GM19099 (cell line): ENCODE results near the gene ABCB4.

Experiments
- POLR2A ChIP-seq: IDR thresholded peaks from 3 replicates; pipeline ENCODE4 v1.6.1; 2011; ENCODE audit warnings: low read depth; ENCODE audit not compliant: insufficient read length; ENCODE audit errors: extremely low read depth

ABCB4 gene

DNA sequence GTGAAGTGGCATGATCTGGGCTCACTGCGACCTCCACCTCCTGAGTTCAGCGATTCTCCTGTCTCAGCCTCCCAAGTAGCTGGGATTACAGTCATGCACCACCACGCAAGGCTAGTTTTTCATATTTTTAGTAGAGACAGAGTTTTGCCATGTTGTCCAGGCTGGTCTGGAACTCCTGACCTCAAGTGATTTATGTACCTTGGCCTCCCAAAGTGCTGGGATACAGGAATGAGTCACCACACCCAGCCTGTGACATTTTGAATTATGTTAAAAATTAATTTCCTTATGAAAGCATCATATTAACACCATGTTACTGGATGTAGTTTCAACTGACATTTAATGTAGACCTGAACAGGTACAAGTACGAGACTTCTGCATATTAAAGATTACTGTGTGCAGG, 24.3 kb downstream of the ABCB4 start:
- TF ChIP-seq POLR2A, result no peak

DNA sequence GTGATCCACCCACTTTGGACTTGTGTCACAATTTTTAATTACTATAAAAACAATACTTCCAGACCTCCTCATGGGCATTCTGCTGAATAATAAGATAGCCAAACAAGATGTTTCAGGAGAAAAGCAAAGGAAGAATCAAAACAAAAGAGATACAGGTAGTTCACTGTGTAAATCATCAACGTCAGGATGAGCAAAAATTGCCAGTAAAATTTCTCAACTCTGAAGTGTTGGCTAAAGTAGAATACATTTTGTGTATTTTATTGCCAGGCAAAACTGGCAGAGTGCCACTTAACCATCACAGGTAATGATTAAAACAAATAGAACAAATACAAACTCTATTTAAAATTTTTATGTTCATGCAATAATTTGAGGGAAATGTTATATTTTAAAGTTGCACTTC, 24.8 kb downstream of the ABCB4 start:
- no peak for TF ChIP-seq POLR2A

DNA sequence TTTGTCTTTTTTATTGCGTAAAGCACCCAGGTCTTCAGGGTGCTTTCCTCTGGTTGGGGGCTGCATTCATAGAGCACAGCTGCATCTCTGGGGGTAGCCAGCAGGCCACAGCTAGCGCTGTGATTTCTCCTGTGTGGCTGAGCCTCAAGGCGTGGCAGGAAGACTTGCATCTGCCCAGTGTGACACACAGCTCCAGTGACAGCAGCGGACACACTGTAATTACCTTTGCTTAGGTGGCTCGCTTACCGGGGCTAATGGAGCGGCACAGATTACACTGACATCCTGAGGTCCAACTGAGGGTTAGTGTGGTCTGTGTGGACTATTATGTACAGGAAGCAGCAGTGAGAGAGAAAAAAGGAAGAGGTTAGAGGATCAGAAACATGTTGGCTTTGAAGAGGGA, 27.1 kb downstream of the ABCB4 start:
- no peak for TF ChIP-seq POLR2A

DNA sequence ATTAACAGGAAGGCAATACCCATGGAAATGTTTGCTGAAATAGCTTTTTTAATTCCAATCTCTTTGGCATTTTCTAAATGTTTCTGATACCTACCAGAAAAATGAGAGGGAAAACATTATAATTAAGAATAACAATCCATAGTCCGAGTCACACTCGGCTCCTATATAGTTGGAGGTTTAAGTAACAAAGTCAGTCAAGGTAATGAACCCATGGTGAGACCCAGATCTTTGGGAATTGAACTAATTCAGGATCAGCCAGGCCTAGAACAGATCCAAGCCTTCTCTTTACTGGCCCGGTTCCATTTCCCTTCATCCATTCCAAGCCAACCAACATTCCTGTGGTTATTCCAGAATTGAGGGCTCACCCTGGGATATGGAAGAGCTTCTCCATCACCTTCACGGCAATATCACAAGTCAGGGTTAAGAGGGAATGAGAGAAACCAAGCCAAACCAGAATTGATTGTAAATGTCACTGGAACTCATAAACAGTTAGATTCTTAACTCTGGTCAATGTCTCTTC, 28.3 kb downstream of the ABCB4 start:
- TF ChIP-seq POLR2A, result no peak

DNA sequence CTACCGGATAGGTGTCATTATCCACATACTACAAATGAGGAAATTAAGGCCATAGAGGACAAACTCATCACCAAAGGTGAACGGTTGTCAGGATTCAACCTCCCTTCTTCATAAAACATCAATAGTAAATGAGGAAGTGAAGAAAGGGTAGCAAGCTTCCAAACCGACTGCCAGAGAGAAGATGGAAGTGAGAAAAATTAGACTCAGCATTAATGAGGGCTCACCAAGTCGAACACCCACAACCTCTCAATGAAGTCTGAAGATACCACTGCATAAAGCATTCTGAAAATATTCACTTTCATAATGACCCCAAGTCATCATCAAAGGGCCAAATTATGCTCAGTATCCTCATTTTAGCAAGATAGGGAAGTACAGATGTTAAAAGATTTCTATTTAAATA, 29.6 kb downstream of the ABCB4 start:
- no peak for TF ChIP-seq POLR2A

DNA sequence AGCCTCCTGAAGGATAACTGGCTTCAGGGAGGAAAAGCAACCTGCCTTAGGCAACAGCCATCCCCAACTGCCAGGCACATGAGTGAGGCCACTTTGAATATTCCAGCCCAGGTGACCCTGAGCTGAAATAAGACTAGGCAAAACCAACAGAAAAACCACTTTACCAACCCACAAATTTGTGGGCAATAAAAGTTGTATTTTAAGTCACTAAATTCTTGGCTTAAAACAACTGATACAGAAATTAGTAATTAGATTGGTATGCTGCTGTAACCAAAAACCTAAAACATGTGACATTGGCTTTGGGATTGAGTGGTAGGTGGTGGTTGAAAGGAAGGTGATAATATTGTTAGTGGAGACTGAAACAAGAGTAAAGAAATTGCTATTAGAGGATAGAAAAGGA, 39.9 kb downstream of the ABCB4 start:
- no peak for TF ChIP-seq POLR2A

DNA sequence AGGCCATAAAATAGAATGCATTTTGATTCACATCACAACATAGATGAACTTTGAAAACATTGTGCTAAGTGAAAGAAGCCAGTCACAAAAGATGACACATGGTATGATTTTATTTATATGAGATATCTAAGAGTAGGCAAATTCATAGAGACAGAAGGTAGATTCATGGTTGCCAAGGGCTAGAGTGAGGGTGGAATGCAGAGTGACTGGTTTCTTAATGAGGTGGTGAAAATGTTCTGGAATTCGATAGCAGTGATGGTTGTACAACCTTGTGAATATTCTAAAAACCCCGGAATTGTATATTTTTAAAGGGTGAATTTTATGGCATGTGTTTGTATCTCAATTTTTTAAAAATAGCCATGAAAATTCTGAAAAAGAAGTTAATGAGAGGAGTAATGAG, 42.9 kb downstream of the ABCB4 start:
- no peak for TF ChIP-seq POLR2A

DNA sequence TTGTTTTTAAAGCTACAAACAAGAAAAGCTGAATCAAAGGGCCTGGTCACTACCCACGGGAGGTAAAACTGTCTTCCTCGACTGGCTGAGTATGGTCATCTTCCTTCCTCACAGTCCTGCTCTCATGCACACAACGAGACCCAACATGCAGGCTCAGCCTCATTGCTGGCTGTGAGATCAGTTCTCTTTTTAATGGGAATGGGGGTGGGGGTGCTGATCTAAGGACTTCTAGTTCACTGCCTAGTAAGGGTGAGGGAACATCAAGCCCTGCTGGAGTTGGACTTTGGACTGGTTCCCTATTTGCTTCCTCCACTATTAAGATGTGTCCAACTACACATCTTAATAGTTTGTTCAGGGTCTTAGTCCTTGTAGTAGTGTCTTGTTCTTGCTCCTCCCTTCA, 48.2 kb downstream of the ABCB4 start:
- no peak for TF ChIP-seq POLR2A

DNA sequence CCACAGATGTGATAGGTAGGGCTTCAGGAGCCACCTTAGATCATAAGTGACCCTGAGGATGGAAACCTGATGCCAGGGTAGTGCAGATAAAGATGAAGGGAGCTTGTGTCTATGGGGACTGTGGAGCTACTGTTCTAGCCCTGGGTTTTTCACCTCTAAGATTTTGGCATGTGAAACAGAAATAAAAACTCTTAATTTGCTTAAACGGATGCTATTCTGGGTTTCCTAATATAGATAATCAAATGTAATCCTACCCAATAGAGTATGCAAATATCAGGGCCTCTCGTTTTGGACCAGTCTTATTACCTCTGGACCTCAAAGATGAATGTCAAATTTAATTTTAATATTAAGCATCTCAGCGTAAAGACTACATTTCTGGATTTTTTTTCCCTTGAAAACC, 49.3 kb downstream of the ABCB4 start:
- TF ChIP-seq POLR2A, result no peak

DNA sequence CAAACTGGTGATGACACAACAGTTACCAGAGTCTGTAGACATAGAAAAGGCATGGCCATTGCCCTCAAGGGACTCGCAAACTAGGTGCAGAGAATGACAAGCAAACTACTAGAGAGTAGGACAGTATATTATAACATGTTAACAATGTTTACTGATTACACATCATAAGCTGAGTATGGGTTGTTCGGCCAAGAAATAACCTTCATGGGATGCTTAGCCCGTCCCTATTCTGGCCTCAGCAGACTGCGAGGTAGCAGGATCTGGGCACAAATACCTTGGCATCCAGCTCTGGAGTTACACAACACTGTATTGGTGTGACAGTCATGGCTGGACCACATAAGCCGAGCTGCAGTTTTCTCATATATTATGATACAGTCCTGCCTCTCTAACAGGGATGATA, 51.4 kb downstream of the ABCB4 start:
- TF ChIP-seq POLR2A, result no peak

DNA sequence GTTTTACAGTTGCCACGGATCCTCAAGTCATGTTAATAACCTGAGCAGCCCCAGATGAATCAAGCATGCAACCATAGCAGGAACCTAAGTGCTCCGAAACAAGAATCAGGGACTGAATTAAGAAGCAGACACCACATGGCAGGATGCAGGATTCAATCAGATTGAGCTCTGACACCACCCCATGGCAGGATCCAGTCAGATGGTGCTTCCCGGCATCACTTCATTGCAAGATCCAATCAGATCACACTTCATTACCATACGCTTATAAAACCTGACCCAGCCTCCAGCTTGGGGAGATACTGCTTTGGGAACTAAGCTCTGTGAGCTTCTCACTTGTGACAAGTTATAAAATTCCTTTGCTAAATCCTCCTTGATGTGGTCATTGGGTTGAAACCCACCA, 55.3 kb downstream of the ABCB4 start:
- no peak for TF ChIP-seq POLR2A

DNA sequence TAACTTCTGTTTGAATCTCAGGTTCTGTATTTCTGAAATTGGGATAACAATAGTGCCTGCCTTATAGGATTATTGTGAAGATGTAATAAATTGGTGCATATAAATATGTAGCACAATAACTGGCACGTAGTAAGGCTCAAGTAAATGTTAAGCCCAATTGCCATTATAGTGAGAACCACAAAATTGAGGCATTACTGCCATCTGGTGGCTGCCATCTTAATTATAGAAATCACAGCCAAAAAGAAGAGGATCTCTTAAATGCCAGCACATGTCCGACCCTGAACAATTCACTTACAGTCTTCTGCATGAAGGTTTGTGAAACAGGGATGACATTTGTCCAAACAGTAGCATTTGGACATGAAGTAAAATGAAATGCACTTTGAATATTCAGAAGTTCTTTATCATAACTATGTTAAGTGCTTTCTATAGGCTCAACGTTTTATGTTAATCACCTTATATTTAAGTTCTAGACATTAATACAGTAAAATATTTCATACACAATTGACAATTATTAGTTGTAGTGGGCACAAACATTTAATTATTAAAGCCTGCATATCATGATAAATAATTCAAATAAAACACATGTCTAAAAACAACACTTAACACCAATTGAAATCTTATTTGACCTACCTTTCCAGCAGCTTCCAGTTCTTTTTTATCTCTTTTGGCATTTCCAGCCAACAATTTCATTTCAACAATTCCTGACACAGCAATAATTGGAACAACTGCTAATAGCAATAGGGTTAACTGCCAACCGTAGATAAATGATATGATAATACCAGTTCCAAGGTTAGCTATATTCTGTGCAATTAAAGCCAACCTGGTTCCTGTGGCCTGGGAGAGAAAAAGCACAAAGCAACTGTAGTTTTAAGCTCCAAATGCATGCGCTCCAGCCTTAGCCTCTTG, 58.5 kb downstream of the ABCB4 start:
- TF ChIP-seq POLR2A, result no peak

DNA sequence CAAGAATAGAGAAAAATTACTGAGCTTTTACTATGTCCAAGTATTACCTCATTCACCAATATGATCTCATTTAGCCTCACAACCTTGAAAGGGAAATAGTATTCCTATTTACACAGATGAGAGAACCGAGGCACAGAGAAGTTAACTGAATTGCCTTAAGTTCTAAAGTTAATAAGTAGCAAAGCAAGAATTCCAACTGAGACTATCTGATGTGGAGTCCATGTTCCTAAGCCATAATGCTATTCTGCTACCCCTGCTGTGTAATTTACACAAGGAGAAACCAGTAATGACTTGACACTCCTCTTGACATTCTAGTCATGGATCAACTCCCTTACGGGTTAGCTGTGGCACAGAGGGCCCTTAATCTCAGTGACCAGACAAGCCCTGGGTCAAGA, 60.7 kb downstream of the ABCB4 start:
- TF ChIP-seq POLR2A, result no peak

DNA sequence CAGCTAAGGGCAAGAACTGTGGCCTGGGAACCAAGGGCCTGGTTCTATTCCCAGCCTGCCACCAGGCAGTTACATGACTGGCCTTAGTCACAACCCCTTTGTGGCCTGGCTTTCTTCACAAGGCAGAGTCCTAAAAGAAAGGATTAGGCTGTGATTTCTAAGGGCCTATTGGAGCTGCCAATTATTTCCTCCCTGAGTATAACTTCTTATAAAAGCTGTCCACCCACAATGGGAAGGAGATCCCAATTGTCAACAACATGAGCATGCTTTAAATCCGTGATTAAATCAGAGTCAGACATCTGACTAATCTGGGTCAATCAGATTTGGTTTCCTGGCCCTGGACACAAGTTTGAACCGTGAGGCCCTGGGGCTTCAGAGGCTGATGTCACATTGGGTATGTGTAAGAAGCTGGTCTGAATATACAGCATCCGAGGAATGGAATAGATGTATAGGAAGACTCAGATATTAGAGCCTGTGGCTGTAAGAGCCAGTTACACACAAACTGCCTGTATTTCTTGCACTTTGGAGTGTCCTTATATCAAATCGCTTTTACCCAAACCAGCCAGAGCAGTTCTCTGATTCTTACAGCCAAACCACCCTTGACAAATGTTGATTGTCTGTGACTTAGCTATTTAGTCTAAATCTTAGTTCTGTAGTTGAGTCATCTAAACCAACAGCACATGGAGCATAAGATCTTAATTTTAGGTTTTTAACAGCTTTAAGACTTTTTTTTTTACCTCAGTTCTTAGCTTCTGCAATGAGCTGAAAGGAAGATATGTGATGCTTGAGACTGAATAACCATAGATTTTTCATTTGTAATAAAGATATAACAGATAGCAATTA, 61.3 kb downstream of the ABCB4 start:
- no peak for TF ChIP-seq POLR2A

DNA sequence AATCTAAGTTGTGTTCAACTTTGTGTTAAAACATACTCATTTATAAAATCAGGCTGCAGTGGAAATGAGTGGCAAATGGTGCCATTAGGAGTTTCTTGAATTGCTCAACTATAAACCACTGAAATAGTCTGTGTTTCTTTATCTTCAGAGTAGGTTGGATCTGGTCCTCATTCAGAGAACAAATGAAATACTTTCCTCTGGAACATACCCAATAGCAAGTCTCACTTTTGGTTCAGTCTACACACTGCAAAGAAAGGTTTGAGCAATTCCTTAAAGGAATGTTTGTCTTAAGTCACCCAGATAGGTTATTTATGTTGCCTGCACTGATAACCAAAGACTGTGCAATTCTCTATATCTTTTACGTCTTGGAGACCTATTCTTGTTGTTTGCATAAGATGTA, 62.5 kb downstream of the ABCB4 start:
- no peak for TF ChIP-seq POLR2A

DNA sequence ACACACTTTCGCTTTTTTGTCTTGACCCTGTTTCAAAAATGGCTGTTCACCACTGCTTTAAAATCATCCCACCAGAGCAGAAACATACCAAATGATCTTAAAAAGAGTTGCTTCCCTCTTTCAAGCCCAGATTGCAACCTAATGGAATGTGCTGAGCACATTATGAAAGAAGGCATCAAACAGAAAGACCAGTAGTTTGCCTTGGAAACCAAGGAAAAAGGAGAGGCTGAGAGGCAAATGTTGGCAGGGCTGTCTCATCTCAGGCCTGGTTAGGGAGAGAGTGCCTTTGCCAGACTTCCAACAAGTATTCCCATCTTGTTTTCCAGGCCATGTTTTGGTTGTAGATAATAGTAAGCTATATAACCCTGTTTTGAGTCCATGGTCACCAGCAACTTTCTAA, 64.3 kb downstream of the ABCB4 start:
- TF ChIP-seq POLR2A, result no peak
